ENCODE data around the gene LPCAT1.
"Not testable (repeated sequence)": the region's sequence is repeated elsewhere in the genome, so short reads cannot be mapped to it uniquely, and the experiment has no call there.

Gene LPCAT1

GRCh38 chr5:1477341-1477740 lies 46.4 kb downstream of the LPCAT1 start:
- DNase-seq: no peak

DNA sequence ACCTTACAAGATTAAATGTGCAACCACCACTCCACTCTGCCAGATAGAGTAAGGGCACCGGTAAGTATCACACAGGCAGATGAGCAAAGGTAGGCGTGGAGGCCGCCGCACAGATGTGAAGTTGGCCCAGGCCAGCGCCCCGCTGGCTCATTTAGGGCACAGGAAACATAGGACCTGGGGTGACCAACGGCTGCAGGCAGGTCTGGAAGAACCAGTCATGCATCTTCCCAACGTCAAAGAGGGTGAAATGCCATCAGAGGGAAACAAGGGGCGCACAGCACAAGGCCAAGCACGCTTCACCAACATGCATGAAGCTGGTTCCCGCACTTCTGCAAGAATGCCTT lies 46.8 kb downstream of the LPCAT1 start:
- no peak for DNase-seq

- no peak for DNase-seq
Observed at GRCh38 chr5:1476181-1476966, 47.4 kb downstream of the LPCAT1 start.

GRCh38 chr5:1475544-1475900 lies 48.2 kb downstream of the LPCAT1 start:
- DNase-seq: not testable (repeated sequence)

- no peak for DNase-seq
Observed at GRCh38 chr5:1474866-1475543, 48.8 kb downstream of the LPCAT1 start.

GRCh38 chr5:1474183-1474839 lies 49.4 kb downstream of the LPCAT1 start:
- DNase-seq: no peak

DNA sequence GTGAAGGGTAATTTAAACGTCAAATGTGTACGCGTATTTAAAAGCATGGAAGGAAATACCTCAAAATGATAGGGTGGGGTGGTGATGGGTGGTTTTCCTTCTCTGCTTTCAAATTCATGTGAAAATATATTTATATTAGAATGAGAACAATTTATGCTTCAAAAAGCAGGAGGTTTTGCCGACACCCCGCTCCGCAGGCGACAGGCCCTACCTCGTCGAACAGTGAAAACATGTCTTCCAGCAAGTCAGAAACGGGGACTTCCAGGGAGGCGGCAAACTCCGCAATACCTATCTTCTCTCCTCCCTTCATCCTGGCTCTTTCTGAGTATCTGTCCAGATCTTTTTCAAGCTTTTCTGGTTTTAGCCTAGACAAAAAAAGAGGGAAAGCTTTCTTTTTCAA lies 50.0 kb downstream of the LPCAT1 start:
- DNase-seq: no peak

DNA sequence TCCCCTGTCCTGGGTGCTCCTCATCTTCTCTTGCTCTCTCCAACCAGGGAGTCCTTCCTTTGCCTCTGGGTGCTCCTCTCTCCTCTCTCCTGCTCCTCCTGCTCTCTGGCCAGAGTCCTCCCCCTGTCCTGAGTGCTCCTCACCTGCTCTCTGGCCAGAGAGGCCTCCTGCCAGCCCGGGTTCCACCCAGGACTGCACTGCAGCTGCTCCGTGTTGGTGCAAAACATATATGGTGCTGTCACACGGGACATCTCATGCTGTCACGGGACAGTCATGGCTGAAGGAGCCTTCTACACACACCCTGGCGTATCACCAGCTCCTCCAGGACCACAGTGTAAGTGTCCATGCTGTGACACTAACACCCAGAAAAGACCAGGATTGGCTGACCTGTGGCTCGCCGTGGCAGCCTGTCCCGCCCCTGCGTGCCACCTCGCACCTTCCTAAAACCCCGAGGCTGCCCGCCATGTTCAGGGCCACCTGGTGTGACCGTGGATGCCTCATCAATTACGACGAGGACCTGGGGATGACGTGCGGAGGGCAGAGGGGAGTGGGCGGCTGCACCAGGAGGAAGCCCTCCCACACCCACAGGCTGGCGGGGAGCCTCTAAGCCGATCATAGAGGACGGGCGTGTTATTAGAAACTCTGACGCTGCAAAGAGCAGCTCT lies 50.7 kb downstream of the LPCAT1 start:
- DNase-seq: no peak

- no peak for DNase-seq
Observed at GRCh38 chr5:1471997-1472963, 51.5 kb downstream of the LPCAT1 start.

DNA sequence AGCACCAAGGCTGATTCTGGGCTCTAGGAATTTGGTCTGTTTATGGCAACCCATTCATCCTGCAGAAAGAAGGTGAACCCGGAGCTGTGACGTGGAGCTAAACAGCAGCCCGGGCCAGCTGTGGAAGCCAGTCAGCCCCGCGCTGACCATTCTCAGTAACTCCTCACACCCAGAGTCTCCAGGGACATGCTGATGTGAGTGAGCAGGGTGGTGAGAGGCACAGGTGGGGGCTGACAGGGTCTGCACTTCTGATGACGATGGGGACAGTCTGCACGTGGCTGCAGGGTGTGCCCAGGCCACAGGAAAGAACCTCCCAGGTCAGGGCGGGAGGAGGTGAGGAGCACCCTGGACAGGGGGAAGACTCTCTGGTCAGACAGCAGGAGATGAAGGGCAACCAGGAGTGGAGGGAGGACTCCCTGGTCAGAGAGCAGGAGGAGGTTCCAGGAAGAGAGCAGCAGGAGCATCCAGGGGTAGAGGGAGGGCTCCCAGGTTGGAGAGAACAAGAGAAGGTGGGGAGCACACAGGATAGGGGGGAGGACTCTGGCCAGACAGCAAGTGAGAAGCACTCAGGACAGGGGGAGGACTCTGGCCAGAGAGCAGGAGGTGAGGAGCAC lies 52.4 kb downstream of the LPCAT1 start:
- no peak for DNase-seq

- DNase-seq: no peak
Observed at GRCh38 chr5:1470762-1471211, 53.0 kb downstream of the LPCAT1 start.

DNA sequence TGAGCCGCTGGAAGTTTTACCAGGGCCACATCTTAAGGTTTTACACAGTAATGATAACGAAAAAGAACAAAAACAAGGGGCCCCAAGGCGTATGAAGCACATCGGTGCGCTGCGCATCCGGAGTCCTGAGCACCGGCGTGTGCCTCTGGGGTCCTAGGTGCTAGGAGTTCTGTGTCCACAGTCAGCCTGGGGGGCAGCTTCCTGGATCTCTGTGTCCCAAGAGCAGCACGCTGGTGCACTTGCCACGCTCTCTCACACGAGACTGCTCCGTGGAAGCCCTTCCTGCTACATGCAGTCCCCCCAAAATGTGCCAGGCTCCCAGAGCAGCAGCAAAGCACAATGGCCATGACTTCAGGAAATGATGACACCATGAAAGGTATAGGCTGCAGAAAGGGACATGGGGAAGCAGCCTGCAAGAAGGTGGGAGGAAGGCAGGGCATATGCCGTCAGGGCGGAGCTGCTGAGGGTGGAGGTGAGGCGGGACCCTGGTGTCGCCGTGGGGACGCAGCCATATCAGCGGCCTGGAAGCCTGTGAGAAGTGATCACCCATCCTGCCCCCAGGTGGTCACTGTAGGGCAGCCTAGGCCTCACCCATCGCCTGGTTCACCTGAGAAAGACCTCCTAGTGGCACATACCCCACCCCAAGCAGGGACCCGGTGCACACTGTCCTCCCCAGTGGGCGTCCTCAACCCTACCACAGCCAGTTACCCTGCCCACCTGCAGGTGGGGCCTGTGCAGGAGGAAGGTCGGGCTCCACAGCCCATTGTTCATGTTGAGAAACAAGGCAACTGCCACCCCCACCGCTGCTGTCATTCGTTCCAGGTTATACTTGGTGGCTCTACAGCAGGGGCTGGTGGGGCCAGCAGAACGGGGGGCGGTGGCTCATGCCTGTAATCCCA lies 54.9 kb downstream of the LPCAT1 start:
- DNase-seq: no peak

DNA sequence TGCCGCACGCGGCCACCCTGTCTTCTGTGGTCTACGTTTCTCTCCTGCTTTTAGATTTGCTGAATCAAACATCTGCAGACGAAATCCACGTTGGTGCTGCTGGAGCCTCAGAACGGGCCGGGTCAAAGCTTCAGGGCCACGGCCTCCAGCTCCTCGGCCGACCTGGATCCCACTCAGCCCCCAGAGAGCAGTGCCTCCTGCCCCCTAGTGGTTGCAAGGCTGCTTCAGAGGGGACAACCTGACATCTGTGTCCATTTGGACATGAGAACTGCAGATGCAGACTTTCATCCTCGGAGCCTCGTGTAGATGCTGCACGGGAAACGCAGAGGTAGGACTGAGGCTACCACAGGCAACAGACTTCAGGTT lies 55.5 kb downstream of the LPCAT1 start:
- DNase-seq: peak; percentile 6 to 46 (median 29)

- DNase-seq: no peak
Observed at GRCh38 chr5:1467341-1468246, 56.2 kb downstream of the LPCAT1 start.

- no peak for DNase-seq
Observed at GRCh38 chr5:1466631-1467265, 57.0 kb downstream of the LPCAT1 start.

GRCh38 chr5:1465966-1466471 lies 57.7 kb downstream of the LPCAT1 start:
- DNase-seq: no peak

- no peak for DNase-seq
Observed at GRCh38 chr5:1465117-1465516, 58.6 kb downstream of the LPCAT1 start.

DNA sequence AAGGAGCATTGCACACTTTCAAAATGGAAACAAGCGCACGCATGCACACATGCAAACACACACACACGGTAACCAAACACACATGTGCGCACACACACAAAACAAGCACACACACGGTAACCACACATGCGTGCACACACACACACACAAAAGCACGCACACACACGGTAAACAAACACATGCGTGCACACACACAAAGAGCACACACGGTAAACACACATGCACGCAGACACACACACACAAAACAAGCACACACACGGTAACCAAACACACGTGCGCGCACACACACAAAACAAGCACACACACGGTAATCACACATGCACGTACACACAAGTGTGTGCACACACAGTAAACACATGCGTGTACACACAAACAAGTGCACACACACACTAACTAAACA lies 59.2 kb downstream of the LPCAT1 start:
- DNase-seq: no peak

- DNase-seq: no peak
Observed at GRCh38 chr5:1464096-1464446, 59.7 kb downstream of the LPCAT1 start.
